Measurements from ENCODE around the gene ZBTB7A.

Gene ZBTB7A

GRCh38 chr19:4038661-4039423, 27.9 kb downstream of the ZBTB7A start:
- H3K27ac ChIP-seq, result no peak overlapping the region
- DNase-seq (ENCODE audit: low read depth, low spot score), result no peak

GRCh38 chr19:4038057-4038456, 28.6 kb downstream of the ZBTB7A start:
- H3K27ac ChIP-seq, result no peak overlapping the region
- DNase-seq (ENCODE audit: low read depth, low spot score), result no peak

- DNase-seq (ENCODE audit: low read depth, low spot score), result no peak
Observed at GRCh38 chr19:4037301-4037949, 29.3 kb downstream of the ZBTB7A start.

GRCh38 chr19:4036576-4037300, 30.0 kb downstream of the ZBTB7A start:
- H3K27ac ChIP-seq, result no peak overlapping the region
- no peak for DNase-seq (ENCODE audit: low read depth, low spot score)

More at GRCh38 chr19:4037301-4037949, 29.3 kb downstream of the ZBTB7A start:
- H3K27ac ChIP-seq, result no peak overlapping the region

GRCh38 chr19:4035582-4035981, 31.1 kb downstream of the ZBTB7A start:
- no peak for DNase-seq (ENCODE audit: low read depth, low spot score)

GRCh38 chr19:4035018-4035566, 31.6 kb downstream of the ZBTB7A start:
- no peak for DNase-seq (ENCODE audit: low read depth, low spot score)
- no peak overlapping the region for H3K27ac ChIP-seq

More at GRCh38 chr19:4035582-4035981, 31.1 kb downstream of the ZBTB7A start:
- no peak overlapping the region for H3K27ac ChIP-seq

- DNase-seq (ENCODE audit: low read depth, low spot score), result no peak
- H3K27ac ChIP-seq, result no peak overlapping the region
Observed at GRCh38 chr19:4034048-4035017, 32.4 kb downstream of the ZBTB7A start.

GRCh38 chr19:4033028-4033956, 33.4 kb downstream of the ZBTB7A start:
- DNase-seq (ENCODE audit: low read depth, low spot score), result no peak
- H3K27ac ChIP-seq, result no peak overlapping the region

- H3K27ac ChIP-seq, result no peak overlapping the region
- no peak for DNase-seq (ENCODE audit: low read depth, low spot score)
Observed at GRCh38 chr19:4032436-4032835, 34.3 kb downstream of the ZBTB7A start.

GRCh38 chr19:4031420-4031819, 35.3 kb downstream of the ZBTB7A start:
- no peak overlapping the region for H3K27ac ChIP-seq

GRCh38 chr19:4030981-4031380, 35.7 kb downstream of the ZBTB7A start:
- DNase-seq (ENCODE audit: low read depth, low spot score), result no peak

More at GRCh38 chr19:4031420-4031819, 35.3 kb downstream of the ZBTB7A start:
- no peak for DNase-seq (ENCODE audit: low read depth, low spot score)

GRCh38 chr19:4030552-4030951, 36.1 kb downstream of the ZBTB7A start:
- H3K27ac ChIP-seq, result no peak overlapping the region
- DNase-seq (ENCODE audit: low read depth, low spot score), result no peak

More at GRCh38 chr19:4030981-4031380, 35.7 kb downstream of the ZBTB7A start:
- no peak overlapping the region for H3K27ac ChIP-seq

GRCh38 chr19:4029247-4029614, 37.5 kb downstream of the ZBTB7A start:
- H3K27ac ChIP-seq, result no peak overlapping the region
- DNase-seq (ENCODE audit: low read depth, low spot score), result no peak

GRCh38 chr19:4028334-4029246, 38.1 kb downstream of the ZBTB7A start:
- no peak overlapping the region for H3K27ac ChIP-seq
- DNase-seq (ENCODE audit: low read depth, low spot score), result no peak

- no peak overlapping the region for H3K27ac ChIP-seq
- no peak for DNase-seq (ENCODE audit: low read depth, low spot score)
Observed at GRCh38 chr19:4027146-4027545, 39.6 kb downstream of the ZBTB7A start.

GRCh38 chr19:4025317-4025716, 41.4 kb downstream of the ZBTB7A start:
- H3K27ac ChIP-seq, result no peak overlapping the region
- no peak for DNase-seq (ENCODE audit: low read depth, low spot score)

GRCh38 chr19:4023600-4024398, 42.9 kb downstream of the ZBTB7A start:
- H3K27ac ChIP-seq, result no peak overlapping the region
- no peak for DNase-seq (ENCODE audit: low read depth, low spot score)

Data from epithelial cell of prostate (primary cell).